Activated CD4-positive, alpha-beta T cell treated with anti-CD3 and anti-CD28 coated beads, Interleukin-2, Interleukin-6, amounts not matched to agents 100 ng/mL and 50 ng/mL, durations not matched to agents 16 hours and 8 hours (primary cell): Measurements from ENCODE around the gene SLC25A28.

Experiments
- DNase-seq: peaks from one replicate; pipeline ENCODE4 v3.0.0-alpha.2; 2020

The SLC25A28 gene

GRCh38 chr10:99579971-99580370 lies 40.3 kb downstream of the SLC25A28 start:
- no peak for DNase-seq

GRCh38 chr10:99573790-99574189 lies 46.4 kb downstream of the SLC25A28 start:
- no peak for DNase-seq

- no peak for DNase-seq
These were observed 48.4 kb downstream of the SLC25A28 start for GRCh38 chr10:99571816-99572215.

- DNase-seq = no peak
These were observed 50.3 kb downstream of the SLC25A28 start for GRCh38 chr10:99569961-99570360.

GRCh38 chr10:99569253-99569939 lies 50.8 kb downstream of the SLC25A28 start:
- no peak for DNase-seq

- DNase-seq = no peak
These were observed 55.1 kb downstream of the SLC25A28 start for GRCh38 chr10:99565166-99565565.

GRCh38 chr10:99564361-99564760 lies 55.9 kb downstream of the SLC25A28 start:
- no peak for DNase-seq

- no peak for DNase-seq
These were observed 57.6 kb downstream of the SLC25A28 start for GRCh38 chr10:99562631-99563030.
